ENCODE data around the gene CACNA1D.

GRCh38 chr3:53643757-53644156 is 149.3 kb downstream of the CACNA1D start:
- TF ChIP-seq FOXK2 (IDR thresholded peaks at IDR 0.05), result no peak
- no peak for TF ChIP-seq FOXM1 (IDR thresholded peaks at IDR 0.05; ENCODE audit: borderline replicate concordance)
- TF ChIP-seq TARDBP (IDR thresholded peaks at IDR 0.05), result no peak

Measured in HEK293T (cell line).